WTC11 (cell line): ENCODE measurements around the gene CAMK2D.

Experiments
- GABPB1 ChIP-seq: sonication (generic); formaldehyde crosslinking; IDR thresholded peaks from 2 replicates; pipeline ENCODE4 v1.8.1; 2023; ENCODE audit warnings: mild to moderate bottlenecking, missing genetic modification reagents
- SMAD3 ChIP-seq: sonication (generic); formaldehyde crosslinking; IDR thresholded peaks from 2 replicates; pipeline ENCODE4 v1.8.0; 2022; ENCODE audit warnings: missing genetic modification reagents, mild to moderate bottlenecking, borderline replicate concordance
- SMAD4 ChIP-seq: sonication (generic); formaldehyde crosslinking; IDR thresholded peaks from 2 replicates; pipeline ENCODE4 v1.8.0; 2022; ENCODE audit warnings: mild to moderate bottlenecking, missing genetic modification reagents
- USF2 ChIP-seq: sonication (generic); formaldehyde crosslinking; IDR thresholded peaks from 2 replicates; pipeline ENCODE4 v1.8.1; 2023; ENCODE audit warnings: mild to moderate bottlenecking, missing genetic modification reagents, moderate library complexity
- ZBTB43 ChIP-seq: sonication (generic); formaldehyde crosslinking; IDR thresholded peaks from 2 replicates; pipeline ENCODE4 v1.8.1; 2023; ENCODE audit warnings: mild to moderate bottlenecking, missing genetic modification reagents
- TF ChIP-seq, protein P1 (sequence below): fragments of 200-600 bp; IDR thresholded peaks from 2 replicates; pipeline ENCODE4 v1.8.0; 2022; ENCODE audit warnings: antibody characterized with exemption
- TF ChIP-seq, protein P2 (sequence below): sonication (generic); formaldehyde crosslinking; conservative IDR thresholded peaks from 2 replicates; pipeline ENCODE4 v1.8.1; 2022; ENCODE audit warnings: mild to moderate bottlenecking, missing genetic modification reagents

GRCh38 chr4:113607147-113607720 is 154.3 kb downstream of the CAMK2D start:
- TF ChIP-seq USF2 (CRISPR knock-in tag) (no peak), ZBTB43 (CRISPR knock-in tag) (no peak), GABPB1 (CRISPR knock-in tag) (no peak), SMAD3 (CRISPR knock-in tag) (no peak), SMAD4 (CRISPR knock-in tag) (no peak)
- TF ChIP-seq, protein P1, sequence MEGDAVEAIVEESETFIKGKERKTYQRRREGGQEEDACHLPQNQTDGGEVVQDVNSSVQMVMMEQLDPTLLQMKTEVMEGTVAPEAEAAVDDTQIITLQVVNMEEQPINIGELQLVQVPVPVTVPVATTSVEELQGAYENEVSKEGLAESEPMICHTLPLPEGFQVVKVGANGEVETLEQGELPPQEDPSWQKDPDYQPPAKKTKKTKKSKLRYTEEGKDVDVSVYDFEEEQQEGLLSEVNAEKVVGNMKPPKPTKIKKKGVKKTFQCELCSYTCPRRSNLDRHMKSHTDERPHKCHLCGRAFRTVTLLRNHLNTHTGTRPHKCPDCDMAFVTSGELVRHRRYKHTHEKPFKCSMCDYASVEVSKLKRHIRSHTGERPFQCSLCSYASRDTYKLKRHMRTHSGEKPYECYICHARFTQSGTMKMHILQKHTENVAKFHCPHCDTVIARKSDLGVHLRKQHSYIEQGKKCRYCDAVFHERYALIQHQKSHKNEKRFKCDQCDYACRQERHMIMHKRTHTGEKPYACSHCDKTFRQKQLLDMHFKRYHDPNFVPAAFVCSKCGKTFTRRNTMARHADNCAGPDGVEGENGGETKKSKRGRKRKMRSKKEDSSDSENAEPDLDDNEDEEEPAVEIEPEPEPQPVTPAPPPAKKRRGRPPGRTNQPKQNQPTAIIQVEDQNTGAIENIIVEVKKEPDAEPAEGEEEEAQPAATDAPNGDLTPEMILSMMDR = no peak
- TF ChIP-seq, protein P2, sequence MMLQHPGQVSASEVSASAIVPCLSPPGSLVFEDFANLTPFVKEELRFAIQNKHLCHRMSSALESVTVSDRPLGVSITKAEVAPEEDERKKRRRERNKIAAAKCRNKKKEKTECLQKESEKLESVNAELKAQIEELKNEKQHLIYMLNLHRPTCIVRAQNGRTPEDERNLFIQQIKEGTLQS (CRISPR knock-in tag) = no peak
